Inferior parietal cortex (tissue), 1 donor: ENCODE measurements around the gene GJB2.

Experiments
- DNase-seq: peaks from one replicate; pipeline ENCODE4 v3.0.0-alpha.2; 2016; ENCODE audit errors: extremely low spot score

The GJB2 gene

GRCh38 chr13:20141238-20142022 is 51.3 kb downstream of the GJB2 start:
- DNase-seq = no peak

GRCh38 chr13:20140487-20140886 is 52.3 kb downstream of the GJB2 start:
- DNase-seq = no peak

DNA sequence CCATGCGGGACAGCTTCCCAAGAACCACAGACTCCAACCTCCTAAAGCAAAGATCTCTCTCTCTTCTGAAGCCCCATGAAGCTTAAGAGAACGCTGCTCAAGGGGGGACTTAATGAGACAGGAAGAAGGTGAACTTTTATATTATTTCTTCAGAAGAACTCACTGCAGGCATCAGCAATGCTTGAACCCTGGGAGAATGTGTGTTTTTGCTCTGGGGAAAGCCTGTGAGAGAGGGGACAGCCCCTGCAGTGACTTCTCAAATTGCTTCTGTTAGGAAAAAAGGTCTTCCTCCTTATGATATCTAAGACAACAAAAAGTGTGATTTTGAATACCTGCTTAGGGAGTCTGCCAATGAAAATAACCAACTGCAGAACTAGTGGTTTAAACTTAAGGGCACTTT is 54.9 kb downstream of the GJB2 start:
- no peak for DNase-seq
